Omental fat pad (tissue), 4 donors: ENCODE data around the gene HCN4. TPM values are rescaled to one million over a fixed set of nuclear protein-coding genes. Genes with fewer than 3 reads are reported as not detected.

Experiments used
- ATAC-seq: fragments of 150-250 bp; one replicate; pipeline ENCODE4 v1.9.1; 2016; ENCODE audit warnings: mild to moderate bottlenecking, moderate library complexity; ENCODE audit not compliant: low FRiP score
- DNase-seq: peaks from one replicate; pipeline ENCODE4 v3.0.0-alpha.2; 2019; ENCODE audit warnings: low spot score
- total RNA-seq, 4 donors: library from RNA; depleted of rRNA; stranded (reverse); fragments of >200 nt; gene quantifications; one replicate each; pipeline ENCODE4 v1.1.0, GENCODE V29; 2016
- TF ChIP-seq, protein P1 (sequence below), 3 donors: fragments of 450-650 bp; IDR thresholded peaks; one replicate each; pipeline ENCODE4 v1.5.1; 2016 to 2017; ENCODE audit warnings: antibody characterized with exemption in 3 of 3, mild to moderate bottlenecking in 3 of 3, moderate library complexity in 2 of 3

HCN4 gene
- total RNA-seq, 4 donors from 2014 or later: not detected

DNA sequence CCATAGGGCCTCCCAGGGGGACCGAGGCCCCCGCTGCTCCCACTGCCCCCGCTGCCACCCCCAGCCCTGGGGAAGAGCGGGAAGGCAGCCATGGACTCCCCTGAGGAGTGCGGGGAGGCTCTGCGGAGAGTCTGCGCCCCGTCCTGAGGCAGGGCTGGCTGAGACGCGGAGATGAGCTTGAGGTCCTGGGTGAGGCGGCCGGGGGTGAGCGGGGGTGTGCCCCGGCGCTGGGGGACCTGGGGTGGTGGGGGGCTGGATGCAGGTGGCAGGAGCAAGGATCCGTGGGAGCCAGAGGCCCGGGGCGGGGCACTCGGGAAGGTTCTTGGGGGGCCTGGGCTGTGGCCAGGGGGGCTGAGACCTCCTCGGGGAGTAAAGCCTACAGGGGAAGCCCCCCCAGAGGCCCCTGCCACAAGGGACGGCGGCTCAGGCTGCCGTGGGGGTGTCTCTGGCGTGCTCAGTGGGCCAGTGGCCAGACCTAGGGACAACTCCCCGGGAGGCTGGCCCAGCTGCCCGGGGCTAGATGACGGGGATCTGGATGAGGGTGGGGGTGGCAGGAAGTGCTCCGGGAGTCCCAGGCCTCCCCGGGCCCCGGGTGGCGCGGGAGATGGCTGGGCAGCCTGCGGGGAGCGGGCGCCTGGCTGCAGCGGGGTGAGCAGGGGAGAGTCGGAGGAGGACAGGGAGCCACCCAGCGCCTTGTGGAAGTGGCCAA lies 45.9 kb downstream of the HCN4 start:
- TF ChIP-seq, protein P1, sequence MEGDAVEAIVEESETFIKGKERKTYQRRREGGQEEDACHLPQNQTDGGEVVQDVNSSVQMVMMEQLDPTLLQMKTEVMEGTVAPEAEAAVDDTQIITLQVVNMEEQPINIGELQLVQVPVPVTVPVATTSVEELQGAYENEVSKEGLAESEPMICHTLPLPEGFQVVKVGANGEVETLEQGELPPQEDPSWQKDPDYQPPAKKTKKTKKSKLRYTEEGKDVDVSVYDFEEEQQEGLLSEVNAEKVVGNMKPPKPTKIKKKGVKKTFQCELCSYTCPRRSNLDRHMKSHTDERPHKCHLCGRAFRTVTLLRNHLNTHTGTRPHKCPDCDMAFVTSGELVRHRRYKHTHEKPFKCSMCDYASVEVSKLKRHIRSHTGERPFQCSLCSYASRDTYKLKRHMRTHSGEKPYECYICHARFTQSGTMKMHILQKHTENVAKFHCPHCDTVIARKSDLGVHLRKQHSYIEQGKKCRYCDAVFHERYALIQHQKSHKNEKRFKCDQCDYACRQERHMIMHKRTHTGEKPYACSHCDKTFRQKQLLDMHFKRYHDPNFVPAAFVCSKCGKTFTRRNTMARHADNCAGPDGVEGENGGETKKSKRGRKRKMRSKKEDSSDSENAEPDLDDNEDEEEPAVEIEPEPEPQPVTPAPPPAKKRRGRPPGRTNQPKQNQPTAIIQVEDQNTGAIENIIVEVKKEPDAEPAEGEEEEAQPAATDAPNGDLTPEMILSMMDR (IDR thresholded peaks at IDR 0.05): no peak
- no peak for DNase-seq
- no peak for ATAC-seq

DNA sequence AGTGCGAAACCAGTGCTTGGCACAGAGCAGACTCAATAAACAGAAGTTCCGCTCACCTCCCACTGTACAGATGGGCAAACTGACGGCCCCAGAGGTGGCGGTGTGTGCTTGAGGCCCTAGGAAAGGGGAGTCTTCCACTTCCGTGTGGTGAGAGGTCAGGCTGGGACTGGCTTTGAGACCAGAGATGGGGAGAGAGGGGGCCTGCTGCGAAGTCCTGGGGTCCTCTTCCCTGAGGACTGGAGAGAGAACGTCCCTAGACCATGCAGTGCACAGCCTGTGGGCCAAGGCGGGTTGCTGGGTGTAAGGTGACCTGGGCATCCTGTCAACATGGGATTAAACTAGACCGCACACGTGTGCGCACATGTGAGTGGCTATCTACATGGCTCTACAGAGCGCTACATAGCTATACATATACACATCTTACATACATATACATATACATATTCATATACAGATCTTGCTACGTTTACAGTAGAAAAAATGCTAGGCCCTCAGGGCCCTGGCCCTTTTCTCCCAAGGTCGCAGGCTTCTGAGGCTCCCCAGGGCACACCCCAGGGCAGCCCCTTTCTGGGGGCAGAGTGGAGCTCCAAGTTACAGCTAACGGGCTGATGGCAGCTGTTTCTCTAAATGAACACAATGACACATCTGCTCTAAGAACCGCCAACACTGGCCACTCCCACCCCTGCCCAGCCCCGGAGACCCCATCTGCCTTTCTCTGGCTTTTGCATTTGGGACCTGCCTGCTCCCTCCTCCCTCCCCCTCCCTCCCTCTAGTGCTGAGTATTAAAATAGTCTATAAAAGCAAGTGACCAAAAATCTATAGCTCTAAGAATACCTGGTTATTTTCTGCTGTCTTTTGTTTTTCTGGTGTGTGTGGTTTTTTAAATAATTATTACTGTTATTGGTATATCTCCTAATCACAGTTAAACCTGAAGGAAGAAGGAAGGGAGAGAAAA lies 47.0 kb downstream of the HCN4 start:
- DNase-seq: no peak
- TF ChIP-seq, protein P1 (IDR thresholded peaks at IDR 0.05): no peak
- no peak for ATAC-seq

DNA sequence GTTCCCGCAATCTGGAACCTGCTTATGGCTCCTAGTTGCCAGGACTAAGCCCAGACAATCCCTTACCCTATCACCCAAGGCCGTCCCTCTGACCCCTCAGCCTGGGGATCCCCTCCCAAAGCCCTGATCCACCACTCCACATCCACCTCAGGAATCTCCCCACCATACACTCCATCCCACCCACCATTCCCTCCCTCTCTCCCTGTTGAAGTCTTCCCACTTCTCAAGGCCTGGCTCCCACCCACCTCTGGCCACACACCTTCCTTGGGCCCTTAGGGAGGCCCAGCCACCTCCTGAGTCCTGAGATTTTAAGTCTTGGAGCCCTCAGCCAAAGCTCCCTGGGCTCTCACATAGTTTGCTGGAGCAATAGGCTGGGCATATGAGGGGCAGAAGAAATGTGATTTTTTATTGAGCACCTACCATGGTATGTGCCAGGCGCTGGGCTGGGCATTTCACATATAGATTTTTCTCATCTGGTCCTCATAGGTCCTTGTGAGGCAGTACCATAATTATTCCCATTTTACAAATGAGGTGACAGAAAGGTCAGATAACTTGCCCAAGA lies 48.1 kb downstream of the HCN4 start:
- TF ChIP-seq, protein P1 (IDR thresholded peaks at IDR 0.05): no peak
- no peak for DNase-seq
- ATAC-seq: no peak

DNA sequence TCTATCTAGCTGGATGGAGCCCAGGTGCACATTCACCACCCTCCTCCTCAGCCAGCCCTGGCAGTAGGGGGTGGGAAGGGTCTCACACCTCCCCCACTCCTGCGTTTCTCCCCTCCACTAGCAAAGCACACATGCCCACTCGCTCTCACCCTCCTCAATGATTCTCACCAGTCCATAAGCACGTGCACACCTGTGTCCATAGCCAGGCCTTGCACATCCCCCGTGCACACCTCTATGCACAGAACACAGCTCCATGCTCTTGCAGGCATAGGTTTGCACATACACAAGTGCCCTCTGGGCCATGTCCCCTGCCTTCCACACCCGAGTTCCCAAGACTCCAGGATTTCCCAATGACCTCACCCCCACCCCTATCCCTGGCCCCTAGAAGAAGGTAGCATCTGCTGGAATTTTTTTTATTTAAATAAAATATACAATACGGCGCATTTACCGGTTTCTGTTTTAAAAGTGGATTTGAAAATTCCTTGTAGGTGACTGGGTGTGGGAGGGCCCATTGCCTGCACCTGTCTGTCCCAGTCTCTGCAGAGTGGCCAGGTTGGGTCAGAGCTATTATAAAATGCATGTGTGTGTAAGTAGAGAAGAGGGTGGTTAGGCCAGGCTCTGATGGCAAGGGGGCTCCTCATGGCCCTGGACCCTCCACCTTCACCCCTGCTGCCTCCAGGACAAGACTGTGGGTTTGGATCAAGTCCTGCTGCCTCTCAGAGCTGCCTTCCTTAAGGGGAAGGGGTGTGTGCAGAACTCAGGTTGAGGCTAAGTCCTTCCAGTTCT lies 49.1 kb downstream of the HCN4 start:
- DNase-seq: no peak
- TF ChIP-seq, protein P1 (IDR thresholded peaks at IDR 0.05): no peak
- ATAC-seq: no peak

DNA sequence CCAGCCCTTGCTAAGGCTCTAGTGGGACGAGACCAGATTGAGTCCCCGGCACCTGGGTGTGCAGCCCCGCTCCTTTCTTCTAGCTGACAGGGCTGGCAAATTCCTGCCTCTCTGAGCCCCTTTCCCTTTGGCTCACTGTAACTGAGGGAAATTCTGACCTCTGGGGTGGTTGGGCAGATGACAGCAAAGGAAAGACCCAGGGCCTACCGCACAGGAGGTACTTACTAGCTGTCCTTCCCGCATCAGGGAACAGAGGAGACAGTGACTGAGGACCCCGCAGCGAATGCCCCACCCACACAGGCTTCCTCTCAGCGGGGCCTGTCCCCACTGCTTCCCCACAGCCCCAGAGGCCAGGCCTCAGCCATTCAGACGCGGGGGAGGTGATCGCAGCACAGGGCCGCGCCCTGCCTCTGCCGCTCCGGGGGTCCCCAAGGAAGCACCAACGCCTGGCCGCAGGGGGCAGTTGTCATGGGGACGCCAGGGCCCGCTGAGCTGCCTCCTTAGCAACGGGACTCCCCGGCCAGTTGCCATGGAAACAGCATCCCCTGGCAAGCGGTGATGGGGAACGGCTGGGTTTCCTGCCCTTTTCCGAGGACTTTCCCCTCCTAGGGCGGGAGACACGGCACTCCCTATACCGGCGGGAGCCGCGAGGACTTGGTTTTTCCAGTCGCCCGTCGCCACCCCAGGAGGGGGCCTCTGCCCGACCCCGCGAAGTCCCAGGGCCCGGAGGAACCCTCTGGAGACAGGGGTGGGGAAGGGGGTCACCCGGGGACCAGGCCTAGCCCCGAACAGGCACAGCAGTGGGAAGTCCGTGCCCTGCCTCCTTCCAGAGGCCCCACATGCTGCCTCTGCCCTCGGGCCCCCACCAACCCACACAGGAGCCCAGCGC lies 50.1 kb downstream of the HCN4 start:
- TF ChIP-seq, protein P1 (IDR thresholded peaks at IDR 0.05): no peak
- DNase-seq: no peak
- no peak for ATAC-seq
